ENCODE data around the gene IL1RAPL2. TPM values are rescaled to one million over a fixed set of nuclear protein-coding genes. Genes with fewer than 3 reads are reported as not detected.
A peak's percentile ranks its signal among the peaks of the same experiment; 100 is the strongest.

Gene IL1RAPL2
- total RNA-seq, 1 experiment from 2014 or later: 1.6 TPM

GRCh38 chrX:105468741-105469140 lies 902.7 kb downstream of the IL1RAPL2 start:
- Histone ChIP-seq H3K27me3 (ENCODE audit: insufficient read depth, low read depth) (no peaks in the 10 kb centered on the region), H3K4me1 (replicated peaks; ENCODE audit: insufficient read depth) (no peaks in the 10 kb centered on the region), H4K20me1 (ENCODE audit: insufficient read depth) (no peaks in the 10 kb centered on the region), H3K4me3 (no peak overlapping the region), H3F3A (ENCODE audit: insufficient read depth, low read depth) (no peaks in the 10 kb centered on the region), H2AFZ (no peak overlapping the region), H3K9me2 (ENCODE audit: insufficient read depth) (no peaks in the 10 kb centered on the region), H3K79me2 (ENCODE audit: low read depth) (no peaks in the 10 kb centered on the region), H3K4me2 (no peak overlapping the region), H3K27ac (no peak overlapping the region), H3K36me3 (ENCODE audit: low read depth) (no peaks in the 10 kb centered on the region), H3K9me3 (ENCODE audit: insufficient read depth, low read depth) (no peaks in the 10 kb centered on the region)
- no peak for DNase-seq
- no TSS peak for BruUV-seq (replicated peaks)
- intact Hi-C loops (cut with micrococcal nuclease; ENCODE audit: unreplicated experiment): no loop called here
- ChIA-PET CTCF (no interaction called here), POLR2A (ENCODE audit: unreplicated experiment) (no interaction called here)
- TF ChIP-seq EZH2 (IDR thresholded peaks at IDR 0.05; ENCODE audit: low read depth) (no peak), CTCF (conservative IDR thresholded peaks at IDR 0.05) (no peak)

GRCh38 chrX:105471597-105471996 lies 905.6 kb downstream of the IL1RAPL2 start:
- TF ChIP-seq EZH2 (IDR thresholded peaks at IDR 0.05; ENCODE audit: low read depth) (no peak), CTCF (conservative IDR thresholded peaks at IDR 0.05) (no peak)
- no peaks in the 10 kb centered on the region for H3K36me3 ChIP-seq (ENCODE audit: low read depth)
- no peaks in the 10 kb centered on the region for H3K9me3 ChIP-seq (ENCODE audit: insufficient read depth, low read depth)
- no peaks in the 10 kb centered on the region for H3K9me2 ChIP-seq (ENCODE audit: insufficient read depth)
- no peaks in the 10 kb centered on the region for H3F3A ChIP-seq (ENCODE audit: insufficient read depth, low read depth)
- H3K27ac ChIP-seq: no peak overlapping the region
- H3K4me2 ChIP-seq: no peak overlapping the region
- no peaks in the 10 kb centered on the region for H4K20me1 ChIP-seq (ENCODE audit: insufficient read depth)
- H3K27me3 ChIP-seq (ENCODE audit: insufficient read depth, low read depth): no peaks in the 10 kb centered on the region
- H3K4me1 ChIP-seq (replicated peaks; ENCODE audit: insufficient read depth): peaks cover 9% of the 10 kb centered on the region; the same call in 1 of the 2 replicates
- no peaks in the 10 kb centered on the region for H3K79me2 ChIP-seq (ENCODE audit: low read depth)
- intact Hi-C loops (cut with micrococcal nuclease; ENCODE audit: unreplicated experiment): no loop called here
- no peak overlapping the region for H2AFZ ChIP-seq
- H3K4me3 ChIP-seq: no peak overlapping the region
- ChIA-PET CTCF (no interaction called here), POLR2A (ENCODE audit: unreplicated experiment) (no interaction called here)
- BruUV-seq (replicated peaks): no TSS peak
- DNase-seq: no peak

- Histone ChIP-seq H3K9me2 (ENCODE audit: insufficient read depth) (no peaks in the 10 kb centered on the region), H3K36me3 (ENCODE audit: low read depth) (no peaks in the 10 kb centered on the region), H3K27ac (no peak overlapping the region), H3K4me3 (no peak overlapping the region), H3K9me3 (ENCODE audit: insufficient read depth, low read depth) (no peaks in the 10 kb centered on the region), H2AFZ (no peak overlapping the region), H3K4me1 (replicated peaks; ENCODE audit: insufficient read depth) (peaks cover 9% of the 10 kb centered on the region; the same call in 1 of the 2 replicates), H3K79me2 (ENCODE audit: low read depth) (no peaks in the 10 kb centered on the region), H3K27me3 (ENCODE audit: insufficient read depth, low read depth) (no peaks in the 10 kb centered on the region), H3K4me2 (no peak overlapping the region), H4K20me1 (ENCODE audit: insufficient read depth) (no peaks in the 10 kb centered on the region), H3F3A (ENCODE audit: insufficient read depth, low read depth) (no peaks in the 10 kb centered on the region)
- POLR2A ChIA-PET (ENCODE audit: unreplicated experiment): no interaction called here
- peak in 1 of 2 experiments; percentile 16 for DNase-seq
- TF ChIP-seq EZH2 (IDR thresholded peaks at IDR 0.05; ENCODE audit: low read depth): no peak
- TF ChIP-seq CTCF (conservative IDR thresholded peaks at IDR 0.05): no peak
- no TSS peak for BruUV-seq (replicated peaks)
- CTCF ChIA-PET: no interaction called here
- intact Hi-C loops (cut with micrococcal nuclease; ENCODE audit: unreplicated experiment): no loop called here
These were observed 909.8 kb downstream of the IL1RAPL2 start for GRCh38 chrX:105475801-105476200.

Measured in PC-9 (cell line).